Peyer's patch (tissue), 4 donors: ENCODE measurements around the gene BST2.

Source experiments
- POLR2A ChIP-seq, 2 donors: fragments of 450-650 bp; IDR thresholded peaks; one replicate each; pipeline ENCODE4 v1.5.1; 2017; ENCODE audit warnings: antibody characterized with exemption in 2 of 2, mild to moderate bottlenecking in 2 of 2, moderate library complexity in 2 of 2
- TF ChIP-seq, protein P1 (sequence below), 6 experiments: fragments of 450-650 bp in 4 of 6; fragments of 200-600 bp in 2 of 6; sonication (generic) in 1 of 6; IDR thresholded peaks; one replicate each; pipeline ENCODE4 v1.5.1; 2017 to 2019; ENCODE audit warnings: antibody characterized with exemption in 6 of 6, mild to moderate bottlenecking in 3 of 6, moderate library complexity in 1 of 6

- TF ChIP-seq, protein P1, sequence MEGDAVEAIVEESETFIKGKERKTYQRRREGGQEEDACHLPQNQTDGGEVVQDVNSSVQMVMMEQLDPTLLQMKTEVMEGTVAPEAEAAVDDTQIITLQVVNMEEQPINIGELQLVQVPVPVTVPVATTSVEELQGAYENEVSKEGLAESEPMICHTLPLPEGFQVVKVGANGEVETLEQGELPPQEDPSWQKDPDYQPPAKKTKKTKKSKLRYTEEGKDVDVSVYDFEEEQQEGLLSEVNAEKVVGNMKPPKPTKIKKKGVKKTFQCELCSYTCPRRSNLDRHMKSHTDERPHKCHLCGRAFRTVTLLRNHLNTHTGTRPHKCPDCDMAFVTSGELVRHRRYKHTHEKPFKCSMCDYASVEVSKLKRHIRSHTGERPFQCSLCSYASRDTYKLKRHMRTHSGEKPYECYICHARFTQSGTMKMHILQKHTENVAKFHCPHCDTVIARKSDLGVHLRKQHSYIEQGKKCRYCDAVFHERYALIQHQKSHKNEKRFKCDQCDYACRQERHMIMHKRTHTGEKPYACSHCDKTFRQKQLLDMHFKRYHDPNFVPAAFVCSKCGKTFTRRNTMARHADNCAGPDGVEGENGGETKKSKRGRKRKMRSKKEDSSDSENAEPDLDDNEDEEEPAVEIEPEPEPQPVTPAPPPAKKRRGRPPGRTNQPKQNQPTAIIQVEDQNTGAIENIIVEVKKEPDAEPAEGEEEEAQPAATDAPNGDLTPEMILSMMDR (IDR thresholded peaks at IDR 0.05), result no peak
- TF ChIP-seq POLR2A (IDR thresholded peaks at IDR 0.05), result no peak
Observed at GRCh38 chr19:17418710-17419109, 13.3 kb upstream of the BST2 start.
